ENCODE results near the gene ATXN1. TPM values are rescaled to one million over a fixed set of nuclear protein-coding genes. Genes with fewer than 3 reads are reported as not detected.

The ATXN1 gene
- total and polyA plus RNA-seq, 2 of the 8 experiments (the other 6 are each of a cell fraction or from before 2014, with no cell fraction given) = 1.6 to 4.0 TPM

GRCh38 chr6:16354692-16355091, 406.6 kb downstream of the ATXN1 start:
- no peak overlapping the region for H2AK5ac ChIP-seq (ENCODE audit: low read depth, low read length)
- H2AFZ ChIP-seq (ENCODE audit: low read length) = no peak overlapping the region
- H2BK20ac ChIP-seq (ENCODE audit: low read length) = no peak overlapping the region
- no peak overlapping the region for H4K91ac ChIP-seq (replicated peaks; ENCODE audit: insufficient read length, low read length)
- no peaks in the 10 kb centered on the region for H3K23me2 ChIP-seq (ENCODE audit: low read depth, low read length)
- H3K4me2 ChIP-seq (ENCODE audit: insufficient read depth in 1 of 2, low read depth in 2 of 2, low read length in 2 of 2) = no peak overlapping the region
- H3K23ac ChIP-seq (ENCODE audit: insufficient read length) = no peak overlapping the region
- no peaks in the 10 kb centered on the region for H3K36me3 ChIP-seq (ENCODE audit: control insufficient read depth in 2 of 4, insufficient read depth in 4 of 4, low read length in 3 of 4)
- H2BK5ac ChIP-seq (ENCODE audit: low read depth, low read length) = no peak overlapping the region
- DNase-seq (ENCODE audit: low read depth in 1 of 2, low spot score in 2 of 2) (no peak), FAIRE-seq (no peak)
- no peak overlapping the region for H4K5ac ChIP-seq (ENCODE audit: insufficient read length, low read depth, low read length)
- H3K18ac ChIP-seq (ENCODE audit: extremely low read depth, low read length) = no peak overlapping the region
- H3K27me3 ChIP-seq (replicated peaks in 1 of 4; ENCODE audit: control insufficient read depth in 3 of 4, extremely low read depth in 1 of 4, insufficient read depth in 3 of 4, low read length in 3 of 4) = no peaks in the 10 kb centered on the region
- no peak overlapping the region for H2BK15ac ChIP-seq (ENCODE audit: low read length)
- peaks cover 0 to 4% (median 1%) of the 10 kb centered on the region in 4 experiments; a peak in 2 of 7 replicates for H3K4me1 ChIP-seq (replicated peaks in 1 of 4; ENCODE audit: control insufficient read depth in 3 of 4, insufficient read depth in 4 of 4, low read length in 3 of 4)
- H2BK120ac ChIP-seq (replicated peaks; ENCODE audit: low read depth, low read length) = no peak overlapping the region
- H3K27ac ChIP-seq (ENCODE audit: low read depth, low read length) = no peak overlapping the region
- H4K8ac ChIP-seq (ENCODE audit: extremely low read depth, insufficient read depth, low read length) = no peak overlapping the region
- no peaks in the 10 kb centered on the region for H3K79me2 ChIP-seq (ENCODE audit: control insufficient read depth in 1 of 2, insufficient read depth in 2 of 2, low read length in 2 of 2)
- no peak overlapping the region for H3K9ac ChIP-seq (replicated peaks in 1 of 4; ENCODE audit: extremely low read depth in 1 of 4, low read depth in 3 of 4, low read length in 3 of 4)
- H3K4ac ChIP-seq (replicated peaks; ENCODE audit: insufficient read length, low read depth, low read length) = no peak overlapping the region
- H3K79me1 ChIP-seq (ENCODE audit: low read depth, low read length) = no peaks in the 10 kb centered on the region
- WGBS, 2 experiments (ENCODE audit: extremely low coverage in 1 of 2, insufficient coverage in 1 of 2, insufficient read length in 1 of 2, insufficient replicate concordance in 2 of 2, low coverage in 1 of 2, low lambda C conversion rate in 2 of 2, missing lambda C conversion rate in 1 of 2) = 89% methylated on average over 1 of the region's 1 CpG; no CpG with 5 or more reads in 1 of the 2 experiments
- no peak overlapping the region for H3K14ac ChIP-seq (ENCODE audit: insufficient read length)
- no peaks in the 10 kb centered on the region for H4K20me1 ChIP-seq (replicated peaks in 1 of 2; ENCODE audit: control insufficient read depth in 1 of 2, insufficient read depth in 2 of 2, low read length in 2 of 2)
- no peak overlapping the region for H3K56ac ChIP-seq (replicated peaks; ENCODE audit: insufficient read length, low read depth, low read length)
- ChIA-PET CTCF (ENCODE audit: partially characterized antibody) (interaction anchor here (1.6 to 2.7 kb wide), 2 partner anchors 22 to 279 kb away, joined by 3 to 10 read pairs; no protein-coding TSS in a partner anchor), POLR2A (ENCODE audit: partially characterized antibody) (interaction anchor here (1.0 kb wide), 1 partner anchor 18 kb away, joined by 3 read pairs; no protein-coding TSS in a partner anchor)
- H2BK12ac ChIP-seq (ENCODE audit: low read depth, low read length) = no peak overlapping the region
- H3K9me3 ChIP-seq (ENCODE audit: insufficient read depth in 2 of 2, low read depth in 1 of 2, low read length in 1 of 2) = no peaks in the 10 kb centered on the region
- H3K4me3 ChIP-seq (ENCODE audit: extremely low read depth in 1 of 4, insufficient read depth in 2 of 4, low read depth in 3 of 4, low read length in 4 of 4) = no peak overlapping the region
- no peak for TF ChIP-seq RAD21 (IDR thresholded peaks at IDR 0.05 in 1 of 2, conservative IDR thresholded peaks at IDR 0.05 in 1 of 2; ENCODE audit: low read depth in 2 of 2, low read length in 2 of 2)
- TF ChIP-seq CHD1 (IDR thresholded peaks at IDR 0.05; ENCODE audit: low read depth, low read length) = no peak
- no peak for TF ChIP-seq TCF12 (IDR thresholded peaks at IDR 0.05; ENCODE audit: low read depth, low read length)
- TF ChIP-seq EP300 (IDR thresholded peaks at IDR 0.05; ENCODE audit: borderline replicate concordance in 1 of 2, low read depth in 2 of 2, low read length in 2 of 2) = no peak
- no peak for TF ChIP-seq ZNF274 (IDR thresholded peaks at IDR 0.05; ENCODE audit: borderline replicate concordance, extremely low read depth, low read length)
- no peak for TF ChIP-seq SP4 (IDR thresholded peaks at IDR 0.05; ENCODE audit: low read length)
- TF ChIP-seq SIRT6 (IDR thresholded peaks at IDR 0.05; ENCODE audit: low read length) = no peak
- TF ChIP-seq FOSL1 (IDR thresholded peaks at IDR 0.05; ENCODE audit: insufficient read depth, low read depth, low read length) = no peak
- TF ChIP-seq RFX5 (IDR thresholded peaks at IDR 0.05; ENCODE audit: borderline replicate concordance, low read depth, low read length) = no peak
- TF ChIP-seq KDM5A (IDR thresholded peaks at IDR 0.05; ENCODE audit: low read length) = no peak
- TF ChIP-seq GTF2F1 (IDR thresholded peaks at IDR 0.05; ENCODE audit: borderline replicate concordance, low read depth, low read length) = no peak
- no peak for TF ChIP-seq TAF7 (optimal IDR thresholded peaks at IDR 0.05; ENCODE audit: borderline replicate concordance, low read depth, low read length)
